ENCODE measurements around the gene CD8A.
"Not testable (repeated sequence)": the region's sequence is repeated elsewhere in the genome, so short reads cannot be mapped to it uniquely, and the experiment has no call there.

CD8A gene

GRCh38 chr2:86744152-86744551, 46.6 kb downstream of the CD8A start:
- Histone ChIP-seq H3F3A (ENCODE audit: control insufficient read depth, insufficient read depth) (no peaks in the 10 kb centered on the region), H3K79me2 (ENCODE audit: control insufficient read depth, low read length) (peaks cover 60% of the 10 kb centered on the region), H3K27me3 (ENCODE audit: control insufficient read depth, low read length) (no peaks in the 10 kb centered on the region), H3K9me3 (ENCODE audit: control insufficient read depth, insufficient read depth, low read length) (no peaks in the 10 kb centered on the region), H3K36me3 (ENCODE audit: control insufficient read depth, low read length) (peaks cover 51% of the 10 kb centered on the region), H3K27ac (ENCODE audit: low read depth, low read length) (no peak overlapping the region), H3K4me1 (ENCODE audit: control insufficient read depth, low read length) (peaks cover 19% of the 10 kb centered on the region), H3K4me2 (ENCODE audit: low read length) (no peak overlapping the region), H4K20me1 (ENCODE audit: control insufficient read depth, insufficient read depth, low read depth, low read length) (no peaks in the 10 kb centered on the region), H3K9me2 (replicated peaks; ENCODE audit: control insufficient read depth, low read length) (no peaks in the 10 kb centered on the region), H3K4me3 (ENCODE audit: low read length) (no peak overlapping the region)
- no peak for TF ChIP-seq CTCF (IDR thresholded peaks at IDR 0.05; ENCODE audit: low read depth, low read length, poor library complexity, severe bottlenecking)
- TF ChIP-seq EZH2phosphoT487 (IDR thresholded peaks at IDR 0.05; ENCODE audit: borderline replicate concordance, low read length), result no peak

GRCh38 chr2:86741889-86742498, 48.7 kb downstream of the CD8A start:
- not testable (repeated sequence) for H3K27ac ChIP-seq (ENCODE audit: low read depth, low read length); H3K27me3 ChIP-seq (ENCODE audit: control insufficient read depth, low read length); H3K9me2 ChIP-seq (replicated peaks; ENCODE audit: control insufficient read depth, low read length); H3F3A ChIP-seq (ENCODE audit: control insufficient read depth, insufficient read depth); H3K4me1 ChIP-seq (ENCODE audit: control insufficient read depth, low read length); H3K4me2 ChIP-seq (ENCODE audit: low read length); H3K4me3 ChIP-seq (ENCODE audit: low read length); H4K20me1 ChIP-seq (ENCODE audit: control insufficient read depth, insufficient read depth, low read depth, low read length); H3K9me3 ChIP-seq (ENCODE audit: control insufficient read depth, insufficient read depth, low read length)
- Histone ChIP-seq H3K36me3 (ENCODE audit: control insufficient read depth, low read length) (peaks cover 32% of the 10 kb centered on the region), H3K79me2 (ENCODE audit: control insufficient read depth, low read length) (peaks cover 38% of the 10 kb centered on the region)

- H3K9me3 ChIP-seq (ENCODE audit: control insufficient read depth, insufficient read depth, low read length); H3K27ac ChIP-seq (ENCODE audit: low read depth, low read length); H3K9me2 ChIP-seq (replicated peaks; ENCODE audit: control insufficient read depth, low read length); H3F3A ChIP-seq (ENCODE audit: control insufficient read depth, insufficient read depth); H3K27me3 ChIP-seq (ENCODE audit: control insufficient read depth, low read length); H3K4me2 ChIP-seq (ENCODE audit: low read length); H3K4me1 ChIP-seq (ENCODE audit: control insufficient read depth, low read length); H4K20me1 ChIP-seq (ENCODE audit: control insufficient read depth, insufficient read depth, low read depth, low read length); H3K4me3 ChIP-seq (ENCODE audit: low read length): not testable (repeated sequence)
- Histone ChIP-seq H3K79me2 (ENCODE audit: control insufficient read depth, low read length) (peaks cover 19% of the 10 kb centered on the region), H3K36me3 (ENCODE audit: control insufficient read depth, low read length) (peaks cover 13% of the 10 kb centered on the region)
Measured at GRCh38 chr2:86739889-86740288, 50.8 kb downstream of the CD8A start.

- not testable (repeated sequence) for H3K9me3 ChIP-seq (ENCODE audit: control insufficient read depth, insufficient read depth, low read length); H3K4me1 ChIP-seq (ENCODE audit: control insufficient read depth, low read length); H3K4me3 ChIP-seq (ENCODE audit: low read length); H3K27ac ChIP-seq (ENCODE audit: low read depth, low read length); H4K20me1 ChIP-seq (ENCODE audit: control insufficient read depth, insufficient read depth, low read depth, low read length); H3F3A ChIP-seq (ENCODE audit: control insufficient read depth, insufficient read depth); H3K27me3 ChIP-seq (ENCODE audit: control insufficient read depth, low read length); H3K4me2 ChIP-seq (ENCODE audit: low read length); H3K9me2 ChIP-seq (replicated peaks; ENCODE audit: control insufficient read depth, low read length)
- Histone ChIP-seq H3K36me3 (ENCODE audit: control insufficient read depth, low read length) (peaks cover 13% of the 10 kb centered on the region), H3K79me2 (ENCODE audit: control insufficient read depth, low read length) (peaks cover 19% of the 10 kb centered on the region)
Measured at GRCh38 chr2:86739485-86739884, 51.2 kb downstream of the CD8A start.

- not testable (repeated sequence) for H3K9me3 ChIP-seq (ENCODE audit: control insufficient read depth, insufficient read depth, low read length); H4K20me1 ChIP-seq (ENCODE audit: control insufficient read depth, insufficient read depth, low read depth, low read length); H3K4me3 ChIP-seq (ENCODE audit: low read length); H3K27ac ChIP-seq (ENCODE audit: low read depth, low read length); H3K79me2 ChIP-seq (ENCODE audit: control insufficient read depth, low read length); H3K27me3 ChIP-seq (ENCODE audit: control insufficient read depth, low read length); H3K4me2 ChIP-seq (ENCODE audit: low read length); H3K9me2 ChIP-seq (replicated peaks; ENCODE audit: control insufficient read depth, low read length); H3K36me3 ChIP-seq (ENCODE audit: control insufficient read depth, low read length); H3K4me1 ChIP-seq (ENCODE audit: control insufficient read depth, low read length); H3F3A ChIP-seq (ENCODE audit: control insufficient read depth, insufficient read depth)
Measured at GRCh38 chr2:86734896-86735295, 55.8 kb downstream of the CD8A start.
